B cell (primary cell): ENCODE data around the gene CAMTA1. TPM values are rescaled to one million over a fixed set of nuclear protein-coding genes. Genes with fewer than 3 reads are reported as not detected.

Experiments
- ATAC-seq: fragments of 200-7000 bp; cut with Tn5 transposase; one replicate; pipeline ENCODE4 v1.10.0; 2021; ENCODE audit warnings: low read depth, mild to moderate bottlenecking, moderate number of reproducible peaks, moderate library complexity
- CTCF ChIA-PET: fragments of 350-600 bp; sonication (Branson Sonifier 250); formaldehyde crosslinking; loops from one replicate; lab custom pipeline; 2021; ENCODE audit warnings: antibody characterized with exemption, inconsistent platforms; lab: Charles Lee
- POLR2A ChIA-PET: fragments of 350-600 bp; sonication (Branson Sonifier 250); formaldehyde crosslinking; loops from one replicate; lab custom pipeline; 2021; ENCODE audit warnings: antibody characterized with exemption; lab: Charles Lee
- DNase-seq: peaks from one replicate; pipeline ENCODE4 v3.0.0; 2013
- H2AFZ ChIP-seq: 2 replicates; pipeline ENCODE4 v1.6.1; 2012; ENCODE audit warnings: mild to moderate bottlenecking, low read depth, low read length; ENCODE audit not compliant: insufficient read depth, poor library complexity, severe bottlenecking
- H3K27ac ChIP-seq, 2 donors: 1 replicate in 1 of 2; 2 replicates in 1 of 2; pipeline ENCODE4 v1.5.1; 2012 to 2013; ENCODE audit warnings: low read length in 2 of 2, mild to moderate bottlenecking in 2 of 2, moderate library complexity in 1 of 2
- H3K27me3 ChIP-seq, 4 experiments: fragments of 200-600 bp in 1 of 4; sonication (generic) in 1 of 4; replicated peaks in 1 of 4; 1 replicate in 2 of 4; 2 replicates in 2 of 4; pipeline versions ENCODE4 v1.6.1 to v1.7.0; 2013 to 2016; ENCODE audit warnings: low read length in 3 of 4, mild to moderate bottlenecking in 2 of 4, mixed read lengths in 1 of 4, moderate library complexity in 1 of 4; ENCODE audit not compliant: insufficient read depth in 4 of 4, control insufficient read depth in 3 of 4; ENCODE audit errors: control extremely low read depth in 1 of 4
- H3K36me3 ChIP-seq, 2 experiments: replicated peaks in 1 of 2; 1 replicate in 1 of 2; 2 replicates in 1 of 2; pipeline versions ENCODE4 v1.6.1 to v1.7.1; 2013; ENCODE audit warnings: low read length in 1 of 2; ENCODE audit not compliant: insufficient read depth in 2 of 2, control insufficient read depth in 1 of 2; ENCODE audit errors: control extremely low read depth in 1 of 2, extremely low read depth in 1 of 2
- H3K4me1 ChIP-seq, 2 donors: fragments of 200-600 bp in 1 of 2; sonication (generic) in 1 of 2; 1 replicate in 1 of 2; 2 replicates in 1 of 2; pipeline versions ENCODE4 v1.5.1 to v1.6.1; 2013 to 2017; ENCODE audit warnings: low read length in 2 of 2; ENCODE audit not compliant: control insufficient read depth in 2 of 2, insufficient read depth in 2 of 2
- H3K4me2 ChIP-seq: replicated peaks from 2 replicates; pipeline ENCODE3; 2012; ENCODE audit warnings: mild to moderate bottlenecking, low read depth, low read length; ENCODE audit not compliant: poor library complexity, severe bottlenecking
- H3K4me3 ChIP-seq, 5 experiments: fragments of 200-600 bp in 1 of 5; sonication (generic) in 1 of 5; 1 replicate in 3 of 5; 2 replicates in 2 of 5; pipeline versions ENCODE4 v1.5.1 to v1.7.0; 2011 to 2016; ENCODE audit warnings: low read length in 4 of 5, mild to moderate bottlenecking in 4 of 5, low read depth in 2 of 5, control low read depth in 1 of 5, moderate library complexity in 1 of 5; ENCODE audit not compliant: insufficient read depth in 1 of 5; ENCODE audit errors: control extremely low read depth in 1 of 5, extremely low read depth in 1 of 5
- H3K79me2 ChIP-seq: fragments of 200-600 bp; sonication (generic); one replicate; pipeline ENCODE4 v1.6.0; 2016; ENCODE audit warnings: low read length; ENCODE audit not compliant: control insufficient read depth, insufficient read depth
- H3K9ac ChIP-seq: fragments of 200-600 bp; sonication (generic); 2 replicates; pipeline ENCODE4 v1.6.1; 2017; ENCODE audit warnings: mild to moderate bottlenecking, low read length, moderate library complexity
- H3K9me3 ChIP-seq, 3 donors: one replicate each; pipeline versions ENCODE4 v1.6.1 to v1.7.1; 2013; ENCODE audit warnings: low read length in 2 of 3; ENCODE audit not compliant: control insufficient read depth in 2 of 3, insufficient read depth in 1 of 3; ENCODE audit errors: control extremely low read depth in 1 of 3
- H4K20me1 ChIP-seq: 2 replicates; pipeline ENCODE4 v1.6.0; 2012; ENCODE audit warnings: mild to moderate bottlenecking, low read length; ENCODE audit not compliant: insufficient read depth, control insufficient read depth, poor library complexity, severe bottlenecking
- H3K27ac Mint-ChIP-seq: one replicate; pipeline ENCODE4 v1.8.0; 2021; ENCODE audit warnings: mixed read lengths
- H3K27me3 Mint-ChIP-seq: one replicate; pipeline ENCODE4 v1.8.0; 2021; ENCODE audit warnings: mixed read lengths
- H3K4me1 Mint-ChIP-seq: one replicate; pipeline ENCODE4 v1.8.0; 2021; ENCODE audit warnings: mixed read lengths
- H3K4me3 Mint-ChIP-seq: one replicate; pipeline ENCODE4 v1.8.0; 2021; ENCODE audit warnings: mixed read lengths
- H3K9me3 Mint-ChIP-seq: one replicate; pipeline ENCODE4 v1.8.0; 2022; ENCODE audit warnings: mixed read lengths; ENCODE audit not compliant: insufficient read depth
- EZH2 ChIP-seq: IDR thresholded peaks from 2 replicates; pipeline ENCODE4 v1.6.1; 2012; ENCODE audit warnings: borderline replicate concordance, low read depth, mild to moderate bottlenecking, moderate library complexity, low read length; ENCODE audit not compliant: insufficient read depth, poor library complexity, severe bottlenecking
- WGBS: methylation state at CpG from one replicate; pipeline ENCODE4 v1.1.5; 2013; ENCODE audit warnings: missing lambda C conversion rate; ENCODE audit not compliant: insufficient coverage; 5-methylcytosine and 5-hydroxymethylcytosine counted together
- intact Hi-C: fragments of 100-400 bp; cut with micrococcal nuclease; formaldehyde crosslinking; loops from one replicate; pipeline ENCODE4 v1.10.0; 2022
- polyA plus RNA-seq: library from polyadenylated mRNA; depleted of rRNA; stranded (reverse); fragments of >200 nt; gene quantifications from 2 replicates; pipeline ENCODE4 v1.2.3, GENCODE V29; 2012
- total RNA-seq, 2 donors: library from RNA; stranded (reverse); fragments of 120-200 nt in 1 of 2; gene quantifications; 1 replicate in 1 of 2; 2 replicates in 1 of 2; pipeline versions ENCODE4 v1.2.3 to v1.2.4, GENCODE V29; 2013 to 2022
- TF ChIP-seq, protein P1 (sequence below): fragments of 200-600 bp; IDR thresholded peaks from one replicate; pipeline ENCODE4 v1.8.0; 2022; ENCODE audit warnings: antibody characterized with exemption, mild to moderate bottlenecking

Gene CAMTA1
- total and polyA plus RNA-seq, 2 donors (not counting 1 experiment from before 2014, with no cell fraction given), result 42.2 to 45.7 TPM

DNA sequence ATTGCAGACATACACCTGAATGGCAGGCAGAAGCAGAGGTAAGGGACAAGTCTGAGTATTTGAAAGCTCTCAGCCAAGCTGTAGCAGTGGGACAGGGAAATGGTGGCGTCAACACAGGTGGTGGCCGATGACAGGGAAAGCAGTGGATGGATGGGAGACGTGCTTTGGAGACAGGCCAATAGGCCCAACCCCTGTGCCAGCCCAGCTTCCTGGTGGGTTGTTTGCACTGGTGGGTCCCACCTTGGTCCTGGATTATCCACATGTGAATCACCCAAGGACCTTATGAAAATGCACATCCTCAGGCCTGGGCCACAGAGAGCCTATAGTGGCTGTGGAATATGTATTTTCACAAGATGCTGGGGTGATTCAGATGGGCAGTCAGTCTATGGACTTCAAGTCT is 782.1 kb downstream of the CAMTA1 start:
- no peaks in the 10 kb centered on the region for H3K9me3 ChIP-seq
- POLR2A ChIA-PET, result no interaction called here
- 100% methylated on average over 3 of the region's 3 CpGs for WGBS

GRCh38 chr1:7568053-7568452 is 782.8 kb downstream of the CAMTA1 start:
- Histone ChIP-seq H3K4me2 (no peak overlapping the region), H3K4me1 (no peaks in the 10 kb centered on the region), H3K9me3 (no peaks in the 10 kb centered on the region), H4K20me1 (no peaks in the 10 kb centered on the region), H3K79me2 (no peaks in the 10 kb centered on the region), H3K36me3 (no peaks in the 10 kb centered on the region), H3K27me3 (no peaks in the 10 kb centered on the region), H3K27ac (no peak overlapping the region), H3K9ac (no peak overlapping the region), H3K4me3 (no peak overlapping the region), H2AFZ (no peak overlapping the region)
- no peak for TF ChIP-seq EZH2
- TF ChIP-seq, protein P1, sequence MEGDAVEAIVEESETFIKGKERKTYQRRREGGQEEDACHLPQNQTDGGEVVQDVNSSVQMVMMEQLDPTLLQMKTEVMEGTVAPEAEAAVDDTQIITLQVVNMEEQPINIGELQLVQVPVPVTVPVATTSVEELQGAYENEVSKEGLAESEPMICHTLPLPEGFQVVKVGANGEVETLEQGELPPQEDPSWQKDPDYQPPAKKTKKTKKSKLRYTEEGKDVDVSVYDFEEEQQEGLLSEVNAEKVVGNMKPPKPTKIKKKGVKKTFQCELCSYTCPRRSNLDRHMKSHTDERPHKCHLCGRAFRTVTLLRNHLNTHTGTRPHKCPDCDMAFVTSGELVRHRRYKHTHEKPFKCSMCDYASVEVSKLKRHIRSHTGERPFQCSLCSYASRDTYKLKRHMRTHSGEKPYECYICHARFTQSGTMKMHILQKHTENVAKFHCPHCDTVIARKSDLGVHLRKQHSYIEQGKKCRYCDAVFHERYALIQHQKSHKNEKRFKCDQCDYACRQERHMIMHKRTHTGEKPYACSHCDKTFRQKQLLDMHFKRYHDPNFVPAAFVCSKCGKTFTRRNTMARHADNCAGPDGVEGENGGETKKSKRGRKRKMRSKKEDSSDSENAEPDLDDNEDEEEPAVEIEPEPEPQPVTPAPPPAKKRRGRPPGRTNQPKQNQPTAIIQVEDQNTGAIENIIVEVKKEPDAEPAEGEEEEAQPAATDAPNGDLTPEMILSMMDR, result no peak
- Mint-ChIP-seq H3K27me3 (peaks cover 3% of the 10 kb centered on the region), H3K9me3 (no peaks in the 10 kb centered on the region), H3K4me1 (no peaks in the 10 kb centered on the region), H3K4me3 (no peak overlapping the region), H3K27ac (no peak overlapping the region)
- WGBS, result 92% methylated on average over 4 of the region's 4 CpGs
- ChIA-PET CTCF (no interaction called here), POLR2A (no interaction called here)
- intact Hi-C loops, result no loop called here
- DNase-seq (no peak), ATAC-seq (no peak)

More for the DNA sequence above, 782.1 kb downstream of the CAMTA1 start:
- no peak overlapping the region for H3K4me3 ChIP-seq
- Mint-ChIP-seq H3K4me3 (no peak overlapping the region), H3K27me3 (peaks cover under 1% of the 10 kb centered on the region), H3K27ac (no peak overlapping the region), H3K9me3 (no peaks in the 10 kb centered on the region), H3K4me1 (no peaks in the 10 kb centered on the region)
- no peaks in the 10 kb centered on the region for H3K36me3 ChIP-seq
- no peak overlapping the region for H2AFZ ChIP-seq
- DNase-seq (no peak), ATAC-seq (no peak)
- intact Hi-C loops, result no loop called here
- H3K4me1 ChIP-seq, result no peaks in the 10 kb centered on the region
- no peak overlapping the region for H3K9ac ChIP-seq
- CTCF ChIA-PET, result no interaction called here
- no peak overlapping the region for H3K27ac ChIP-seq
- TF ChIP-seq, protein P1, result no peak
- TF ChIP-seq EZH2, result no peak
- H4K20me1 ChIP-seq, result no peaks in the 10 kb centered on the region
- H3K79me2 ChIP-seq, result no peaks in the 10 kb centered on the region
- H3K4me2 ChIP-seq, result no peak overlapping the region
- H3K27me3 ChIP-seq, result no peaks in the 10 kb centered on the region
